HG03159 (cell line): ENCODE data around the gene VTI1A.

Experiments
- ATAC-seq: cut with Tn5 transposase; IDR thresholded peaks from one replicate; pipeline ENCODE4 v1.9.1; 2021; ENCODE audit warnings: mild to moderate bottlenecking, moderate library complexity; ENCODE audit not compliant: unreplicated experiment

The VTI1A gene

DNA sequence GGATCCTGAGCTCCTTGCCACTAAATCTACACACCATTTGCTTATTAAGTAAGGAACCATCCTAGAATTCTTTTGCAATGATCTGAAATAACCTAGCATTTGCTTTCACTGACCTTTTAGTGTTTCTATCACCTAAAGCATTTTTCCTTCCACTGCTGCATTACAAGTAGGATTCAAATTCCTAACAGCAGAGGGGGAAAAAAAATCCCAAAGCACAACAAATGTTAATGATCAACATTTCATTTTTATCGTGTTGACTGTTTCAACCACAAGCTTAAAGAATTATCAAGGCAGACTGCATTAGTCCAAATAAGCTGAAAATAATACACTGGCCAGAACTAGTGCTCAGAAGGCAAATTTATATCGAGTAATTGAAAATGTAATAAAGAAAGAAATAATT, 328.4 kb downstream of the VTI1A start:
- ATAC-seq = no peak

DNA sequence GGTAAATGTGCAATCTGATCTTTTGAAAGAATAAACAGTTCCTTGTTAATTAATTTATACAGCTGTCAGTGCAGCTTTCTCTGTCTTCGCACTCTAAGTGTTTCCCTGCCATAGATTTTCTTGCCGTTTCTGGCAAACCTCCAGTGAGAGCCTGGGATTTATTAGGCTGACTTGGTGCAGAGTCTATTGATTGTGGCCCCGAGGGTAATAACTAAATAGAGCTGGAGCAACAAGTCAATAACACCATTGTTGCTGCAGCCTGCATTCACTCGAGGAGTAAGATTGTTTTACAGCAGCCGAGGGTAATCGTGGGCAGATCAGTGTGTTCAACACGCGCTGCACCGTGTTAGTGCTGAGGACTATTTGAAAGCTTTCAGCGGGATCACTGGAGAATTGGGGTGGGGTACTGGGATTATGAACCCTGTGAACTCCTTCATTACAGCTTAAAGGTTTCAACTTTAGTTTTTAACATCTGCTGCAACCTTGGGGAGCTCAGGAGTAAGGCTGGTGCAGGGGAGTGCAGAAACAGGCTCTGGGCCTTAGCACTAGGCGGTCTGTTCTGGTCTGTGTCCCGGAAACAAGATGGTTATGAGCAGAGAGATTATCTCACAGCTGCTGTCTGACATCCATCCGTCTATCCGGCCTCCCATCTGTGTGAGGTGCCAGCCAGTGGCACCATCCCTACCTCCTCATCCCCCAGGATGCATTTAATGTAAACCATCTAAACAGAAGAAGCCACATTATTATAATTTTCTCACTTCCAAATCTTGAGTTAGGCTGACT, 329.1 kb downstream of the VTI1A start:
- no peak for ATAC-seq

DNA sequence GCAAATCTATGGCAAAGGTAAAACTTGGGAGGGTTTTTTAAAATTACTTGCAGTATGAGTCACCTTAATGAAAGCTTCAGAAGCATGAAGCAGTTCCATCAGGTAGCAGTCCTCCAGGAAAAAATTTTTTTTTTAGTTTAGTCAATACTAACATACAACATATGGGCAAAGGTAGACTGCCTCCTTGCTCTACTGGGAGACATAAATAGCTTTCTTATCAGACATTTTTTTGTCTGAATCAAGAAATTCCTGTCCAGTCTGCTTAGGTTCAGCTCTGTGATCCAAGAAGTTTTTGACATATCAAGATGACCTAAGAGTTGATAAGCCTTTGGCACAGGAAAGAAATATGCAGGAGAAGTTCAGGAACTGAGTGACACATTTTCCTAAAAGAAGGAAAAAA, 331.6 kb downstream of the VTI1A start:
- no peak for ATAC-seq

GRCh38 chr10:112779025-112779770, 332.2 kb downstream of the VTI1A start:
- ATAC-seq = no peak

DNA sequence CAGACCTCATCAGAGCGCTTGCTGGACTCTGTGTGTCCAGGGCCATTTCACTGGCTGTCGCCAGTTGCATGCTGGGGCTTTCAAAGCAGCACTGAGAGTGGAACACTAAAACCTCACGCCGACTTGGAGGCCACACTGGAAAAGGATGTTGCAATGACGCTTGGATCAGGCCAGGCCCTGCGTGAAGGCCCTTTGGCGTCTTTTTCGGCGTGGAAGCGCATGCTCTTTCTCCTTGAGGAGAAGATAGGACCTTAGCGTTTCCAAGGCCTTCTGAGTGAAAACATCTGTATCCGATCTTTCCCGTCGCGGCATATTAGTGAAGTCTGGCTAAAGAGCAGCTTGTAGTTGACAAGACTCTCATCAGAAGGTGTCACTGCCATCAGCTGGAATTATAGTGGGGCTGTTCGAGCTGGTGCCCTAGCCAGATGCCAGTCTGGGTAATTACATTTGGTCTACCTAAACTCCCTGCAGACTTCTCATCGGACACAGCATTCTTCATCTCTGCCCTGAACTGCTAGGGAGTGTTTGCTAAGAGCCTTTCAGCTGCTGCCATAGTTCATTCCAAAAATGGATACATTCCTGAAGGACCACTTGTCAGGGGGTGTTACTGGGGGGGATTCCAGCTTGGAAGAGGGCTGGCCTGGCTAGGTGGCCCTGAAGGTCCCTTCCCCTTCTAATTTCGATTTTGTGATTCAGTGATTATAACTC, 335.3 kb downstream of the VTI1A start:
- ATAC-seq = no peak

GRCh38 chr10:112783351-112784021, 336.5 kb downstream of the VTI1A start:
- no peak for ATAC-seq

DNA sequence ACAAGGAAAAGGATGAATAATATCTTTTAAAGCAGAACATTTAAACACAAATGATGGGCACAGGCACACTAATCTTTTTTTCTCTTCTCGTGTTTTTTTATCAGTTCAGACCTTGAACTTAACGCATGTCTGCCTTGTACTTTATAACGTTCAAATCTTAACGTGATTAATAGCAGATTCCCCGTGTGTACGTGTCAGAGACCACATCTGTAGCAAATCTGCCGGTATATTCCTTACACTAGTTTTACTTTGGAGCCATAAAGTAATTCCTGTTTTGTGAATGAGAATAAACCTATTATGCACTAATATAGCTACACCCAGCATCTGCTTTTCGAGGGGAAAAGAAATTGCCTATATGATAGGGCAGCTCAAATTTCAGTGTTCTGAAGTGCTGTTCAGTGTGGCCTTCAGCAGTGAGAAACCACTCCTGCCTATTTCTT, 337.0 kb downstream of the VTI1A start:
- no peak for ATAC-seq

DNA sequence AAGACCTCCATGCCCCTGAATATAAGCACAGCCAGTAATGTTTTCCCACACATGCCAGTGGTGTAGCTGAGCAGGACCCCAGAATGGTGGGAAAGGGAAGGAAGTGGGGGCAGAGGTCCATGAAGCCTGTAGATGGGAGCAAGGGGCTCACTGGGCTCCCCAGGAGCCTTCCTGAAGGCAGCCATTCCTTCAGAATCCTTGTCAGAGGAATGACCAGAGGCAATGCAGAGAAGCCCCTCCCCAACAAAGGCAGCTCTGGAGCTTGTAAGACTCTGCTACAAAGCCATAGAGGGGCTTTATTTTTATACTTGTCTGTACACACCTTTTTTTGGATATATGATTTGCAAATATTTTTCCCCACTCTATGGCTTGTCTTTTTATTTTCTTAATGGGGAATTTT, 338.1 kb downstream of the VTI1A start:
- ATAC-seq = no peak

- no peak for ATAC-seq
Observed at GRCh38 chr10:112789248-112789647, 342.2 kb downstream of the VTI1A start.

- ATAC-seq = no peak
Observed at GRCh38 chr10:112790030-112790429, 343.0 kb downstream of the VTI1A start.

- no peak for ATAC-seq
Observed at GRCh38 chr10:112790921-112791320, 343.9 kb downstream of the VTI1A start.

DNA sequence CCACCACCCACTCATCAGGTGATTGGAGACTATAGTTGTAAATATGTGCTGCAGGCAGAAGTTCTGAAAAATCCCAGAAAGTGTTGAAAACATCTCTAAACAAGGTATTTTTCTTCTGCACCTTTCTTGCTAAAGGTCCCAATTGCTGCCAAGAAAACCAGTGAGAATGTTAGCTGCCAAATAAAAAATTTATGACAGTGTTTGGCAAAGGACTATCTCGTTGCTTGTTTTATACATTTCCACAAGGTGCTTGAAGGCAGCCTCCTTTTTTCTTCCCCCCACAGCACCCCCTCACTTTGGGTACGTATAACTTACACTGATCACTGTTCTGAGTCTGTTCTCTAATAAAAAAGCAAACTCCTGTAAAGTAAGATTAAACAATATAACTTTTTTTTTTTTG, 344.4 kb downstream of the VTI1A start:
- no peak for ATAC-seq

DNA sequence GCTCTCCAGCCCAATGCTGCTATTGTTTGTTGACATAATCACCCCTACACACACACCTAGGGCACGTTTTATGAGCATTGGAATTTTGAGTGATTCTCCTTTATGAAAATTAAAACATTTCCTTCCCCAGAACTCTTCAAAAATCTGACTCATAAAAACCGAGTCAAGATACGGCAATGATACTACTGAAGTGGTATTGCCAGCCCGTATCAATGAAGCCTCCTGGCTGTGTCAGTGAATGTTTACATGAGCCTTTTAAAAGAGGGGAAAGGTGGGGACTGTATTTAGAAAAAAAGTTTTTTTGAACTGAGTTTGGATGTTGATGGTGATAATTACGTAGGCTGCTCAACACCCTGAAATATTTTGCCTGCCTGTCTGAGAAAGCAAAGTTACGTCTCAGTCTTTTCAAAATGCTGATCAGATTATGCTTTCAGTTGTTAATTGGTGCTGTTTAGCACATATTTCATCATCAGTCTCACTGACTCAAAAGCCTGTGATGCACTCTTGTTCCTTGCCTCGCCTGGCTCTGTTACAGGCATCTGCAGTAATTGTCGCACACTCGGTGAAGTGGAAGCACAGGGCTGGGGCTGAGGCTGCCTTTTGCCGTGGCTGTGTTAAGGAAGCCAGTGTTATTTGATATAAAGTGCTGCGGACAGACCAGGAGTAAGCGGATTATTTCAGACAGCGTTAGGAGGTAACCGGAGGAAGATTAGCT, 345.6 kb downstream of the VTI1A start:
- no peak for ATAC-seq

- ATAC-seq = no peak
Observed at GRCh38 chr10:112793202-112793921, 346.3 kb downstream of the VTI1A start.

GRCh38 chr10:112794201-112794600, 347.2 kb downstream of the VTI1A start:
- no peak for ATAC-seq

GRCh38 chr10:112795067-112795466, 348.1 kb downstream of the VTI1A start:
- no peak for ATAC-seq

DNA sequence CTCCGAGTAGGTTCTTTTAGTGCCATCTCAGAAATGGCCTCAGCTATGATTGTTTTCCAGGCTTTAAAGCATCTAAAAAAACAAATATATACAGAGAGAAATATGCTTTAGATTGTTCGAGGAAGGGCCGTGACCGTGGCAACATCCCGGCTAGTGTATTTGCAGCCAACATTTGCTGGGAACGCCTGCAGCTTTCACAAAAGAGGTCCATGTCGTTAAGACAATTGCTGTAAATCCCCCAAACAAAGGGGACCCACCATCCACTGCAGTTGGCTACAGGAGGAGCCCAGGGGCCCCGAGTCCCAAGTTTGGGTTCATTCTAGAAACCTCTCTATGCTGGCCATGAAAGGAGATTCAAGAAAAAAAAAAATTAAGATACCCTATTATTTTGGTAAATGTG, 350.2 kb downstream of the VTI1A start:
- ATAC-seq = no peak

GRCh38 chr10:112797855-112798254, 350.8 kb downstream of the VTI1A start:
- no peak for ATAC-seq

GRCh38 chr10:112799038-112799437, 352.0 kb downstream of the VTI1A start:
- no peak for ATAC-seq
